ENCODE results near the gene MSL2. TPM values are rescaled to one million over a fixed set of nuclear protein-coding genes. Genes with fewer than 3 reads are reported as not detected.

Gene MSL2
- total and polyA plus RNA-seq, 2 of the 4 experiments (the other 2 are of a cell fraction): 7.1 to 13.6 TPM

DNA sequence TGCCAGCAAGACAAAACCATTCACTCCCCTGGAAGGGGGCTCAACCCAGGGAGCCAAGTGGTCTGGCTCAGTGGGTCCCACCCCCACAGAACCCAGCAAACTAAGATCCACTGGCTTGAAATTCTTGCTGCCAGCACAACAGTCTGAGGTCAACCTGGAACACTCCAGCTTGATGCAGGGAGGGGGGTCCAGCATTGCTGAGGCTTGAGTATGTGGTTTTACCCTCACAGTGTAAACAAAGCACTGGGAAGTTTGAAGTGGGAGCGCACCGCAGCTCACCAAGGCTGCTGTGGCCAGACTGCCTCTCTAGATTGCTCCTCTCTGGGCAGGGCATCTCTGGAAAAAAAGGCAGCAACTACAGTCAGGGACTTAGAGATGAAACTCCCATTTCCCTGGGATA, 81.7 kb downstream of the MSL2 start:
- DNase-seq (peak; percentile 40), ATAC-seq (ENCODE audit: low read depth) (0 out of 2 replicates have a peak, but pooled peaks have one; percentile 21)
- H3K23ac ChIP-seq (ENCODE audit: low read depth, low read length): no peak overlapping the region
- no peaks in the 10 kb centered on the region for H4K20me1 ChIP-seq (ENCODE audit: insufficient read depth, low read length)
- no peak overlapping the region for H3K18ac ChIP-seq (ENCODE audit: low read depth, low read length)
- H4K8ac ChIP-seq (ENCODE audit: low read depth in 2 of 2, low read length in 2 of 2): no peak overlapping the region
- no peak overlapping the region for H2AFZ ChIP-seq (replicated peaks; ENCODE audit: low read length, poor library complexity)
- H3K4ac ChIP-seq (ENCODE audit: low read depth, low read length): no peak overlapping the region
- H3K9ac ChIP-seq (ENCODE audit: low read depth, low read length): no peak overlapping the region
- no peak overlapping the region for H4K91ac ChIP-seq (ENCODE audit: insufficient read depth, low read depth, low read length)
- ChIA-PET CTCF (no interaction called here), POLR2A (ENCODE audit: unreplicated experiment) (interaction anchor here (0.7 kb wide), 1 partner anchor 1096 kb away, joined by 5 read pairs; no protein-coding TSS in a partner anchor)
- peaks cover 3 to 4% of the 10 kb centered on the region in 2 experiments; a peak in 3 of 4 replicates for H3K79me1 ChIP-seq (ENCODE audit: low read depth in 1 of 2, low read length in 2 of 2)
- WGBS, 2 experiments (ENCODE audit: extremely low coverage in 2 of 2, insufficient read length in 1 of 2): 100% methylated on average over 2 of the region's 2 CpGs; no CpG with 5 or more reads in 1 of the 2 experiments
- no peak overlapping the region for H2BK5ac ChIP-seq (ENCODE audit: low read depth, low read length, poor library complexity, severe bottlenecking)
- TF ChIP-seq POLR2A (IDR thresholded peaks at IDR 0.05; ENCODE audit: low read depth, low read length) (no peak), CTCF (conservative IDR thresholded peaks at IDR 0.05; ENCODE audit: low read depth, low read length) (no peak), NFE2L2 (IDR thresholded peaks at IDR 0.05; ENCODE audit: low read depth, low read length) (no peak), SMC3 (IDR thresholded peaks at IDR 0.05; ENCODE audit: low read depth, low read length) (no peak), MAZ (IDR thresholded peaks at IDR 0.05; ENCODE audit: borderline replicate concordance, low read depth, low read length) (no peak), BHLHE40 (IDR thresholded peaks at IDR 0.05; ENCODE audit: low read depth, low read length) (no peak), RFX5 (IDR thresholded peaks at IDR 0.05; ENCODE audit: low read depth, low read length) (no peak), CHD1 (IDR thresholded peaks at IDR 0.05; ENCODE audit: low read depth, low read length) (no peak), MXI1 (IDR thresholded peaks at IDR 0.05; ENCODE audit: borderline replicate concordance, low read depth, low read length) (no peak)
- H3K9me3 ChIP-seq (ENCODE audit: control insufficient read depth, insufficient read depth, low read length): peaks cover 3% of the 10 kb centered on the region; the same call in 1 of the 2 replicates
- no peak overlapping the region for H3K4me2 ChIP-seq (ENCODE audit: low read depth, low read length)
- H2BK20ac ChIP-seq (ENCODE audit: low read depth, low read length): no peak overlapping the region
- H2BK120ac ChIP-seq (ENCODE audit: low read depth, low read length): no peak overlapping the region
- H3K56ac ChIP-seq (ENCODE audit: extremely low read depth, insufficient read depth, low read length): no peak overlapping the region
- no peak overlapping the region for H4K5ac ChIP-seq (ENCODE audit: low read depth, low read length)
- dilution Hi-C loops (cut with HindIII; ENCODE audit: low sequenced_read_pairs, unreplicated experiment) (no loop called here), in situ Hi-C loops (cut with MboI; ENCODE audit: low sequenced_read_pairs) (no loop called here), intact Hi-C loops (cut with micrococcal nuclease) (no loop called here)
- no peaks in the 10 kb centered on the region for H3K9me1 ChIP-seq (ENCODE audit: insufficient read depth, low read length)
- no peak overlapping the region for H3K4me3 ChIP-seq (ENCODE audit: insufficient read depth, low read depth, low read length)
- no peak overlapping the region for H2BK15ac ChIP-seq (ENCODE audit: low read depth, low read length)
- no peak overlapping the region for H3K14ac ChIP-seq (replicated peaks; ENCODE audit: low read depth, low read length)
- no peak overlapping the region for H2AK9ac ChIP-seq (replicated peaks; ENCODE audit: low read depth, low read length, poor library complexity)
- H3K4me1 ChIP-seq (ENCODE audit: control insufficient read depth, insufficient read depth, low read length): no peaks in the 10 kb centered on the region
- no TSS peak for BruUV-seq (replicated peaks)
- H3K27ac ChIP-seq (ENCODE audit: insufficient read depth, low read length): no peak overlapping the region
- H3K36me3 ChIP-seq (ENCODE audit: control insufficient read depth, insufficient read depth, low read length): peaks cover 4% of the 10 kb centered on the region
- H2AK5ac ChIP-seq (ENCODE audit: low read depth, low read length): no peak overlapping the region
- H3K27me3 ChIP-seq (ENCODE audit: control insufficient read depth, insufficient read depth, low read length): no peaks in the 10 kb centered on the region

Data from IMR-90 (cell line).